Measurements from ENCODE around the gene ARPC1A.
"Not testable (repeated sequence)": the region's sequence is repeated elsewhere in the genome, so short reads cannot be mapped to it uniquely, and the experiment has no call there.

The ARPC1A gene

DNA sequence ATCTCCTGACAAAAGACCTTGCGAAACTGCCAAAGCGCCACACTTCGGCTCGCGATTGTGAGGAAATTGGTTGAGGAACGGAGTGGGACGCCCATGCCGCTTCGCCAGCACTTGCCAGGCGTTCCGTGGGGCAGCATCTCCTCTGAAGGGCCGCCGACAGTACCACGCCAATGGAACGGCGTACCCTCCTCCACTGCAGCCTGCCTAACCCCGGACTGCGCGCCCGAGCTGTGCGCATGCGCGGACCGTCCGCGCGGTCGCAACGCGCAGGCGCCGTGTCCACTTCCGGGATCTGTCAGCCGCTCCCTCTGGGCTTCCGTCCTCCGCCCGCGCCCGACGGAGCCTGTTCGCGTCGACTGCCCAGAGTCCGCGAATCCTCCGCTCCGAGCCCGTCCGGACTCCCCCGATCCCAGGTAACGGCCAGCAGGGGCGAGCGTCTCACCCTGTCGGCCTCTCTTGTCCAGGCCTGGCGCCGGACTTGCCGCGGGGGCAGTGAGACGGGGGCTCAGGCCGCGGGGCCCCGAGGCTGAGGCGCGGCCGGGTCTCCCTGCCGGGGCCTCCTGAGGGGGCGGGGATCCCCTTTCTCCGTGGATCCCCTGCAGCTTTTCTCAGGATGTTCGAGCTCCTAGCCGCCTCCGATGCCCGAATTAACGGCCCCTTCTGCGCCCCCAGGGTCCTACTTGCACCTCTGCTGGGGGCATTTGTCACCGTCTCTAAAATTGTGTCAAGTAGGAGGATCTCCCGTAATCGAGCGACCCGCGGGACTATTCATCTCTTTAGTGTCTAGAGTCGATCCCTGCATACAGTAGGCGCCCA lies at the start of gene ARPC1A:
ARPC1A (plus strand) TSS at position 307 of the 816 bp plus-strand sequence. CDS start 7,456 bp downstream, outside the sequence.
- peak; percentile 92 for DNase-seq

- DNase-seq, result no peak
These were observed 47.5 kb upstream of the ARPC1A start for GRCh38 chr7:99278180-99278579.

DNA sequence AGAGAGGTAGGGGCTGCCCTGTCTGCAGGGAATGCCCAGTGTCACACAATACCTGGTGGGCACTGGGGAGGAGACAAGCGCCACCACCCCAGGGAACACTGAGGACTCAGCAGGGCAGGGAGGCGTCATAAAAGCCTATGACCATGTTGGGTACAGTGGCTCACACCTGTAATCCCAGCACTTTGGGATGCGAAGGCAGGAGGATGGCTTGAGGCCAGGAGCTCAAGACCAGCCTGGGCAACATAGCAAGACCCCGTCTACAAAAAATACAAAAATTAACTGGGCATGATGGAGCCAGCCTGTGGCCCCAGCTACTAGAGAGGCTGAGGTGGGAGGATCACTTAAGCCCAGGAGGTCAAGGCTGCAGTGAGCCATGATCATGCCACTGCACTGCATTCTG lies 41.5 kb upstream of the ARPC1A start:
- DNase-seq, result not testable (repeated sequence)

- DNase-seq, result no peak
These were observed 37.7 kb upstream of the ARPC1A start for GRCh38 chr7:99287779-99288534.

DNA sequence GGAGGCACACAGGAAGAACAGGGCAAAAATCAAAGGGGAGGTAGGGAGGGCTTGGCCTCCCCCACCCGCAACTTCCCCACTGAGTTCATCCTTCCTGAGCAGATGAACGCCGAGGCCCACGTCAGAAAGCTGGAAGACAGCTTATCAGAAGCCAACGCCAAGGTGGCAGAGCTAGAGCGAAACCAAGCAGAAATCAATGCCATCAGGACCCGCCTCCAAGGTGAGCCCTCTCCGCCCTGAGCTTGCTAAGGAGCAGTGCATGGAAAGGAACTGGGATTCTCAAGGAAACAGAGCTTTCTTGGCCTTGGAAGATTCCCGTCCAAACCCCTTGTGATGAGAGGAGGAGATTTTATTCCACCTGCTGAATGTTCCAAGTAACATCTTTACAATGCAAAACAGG lies 36.5 kb upstream of the ARPC1A start:
- no peak for DNase-seq

DNA sequence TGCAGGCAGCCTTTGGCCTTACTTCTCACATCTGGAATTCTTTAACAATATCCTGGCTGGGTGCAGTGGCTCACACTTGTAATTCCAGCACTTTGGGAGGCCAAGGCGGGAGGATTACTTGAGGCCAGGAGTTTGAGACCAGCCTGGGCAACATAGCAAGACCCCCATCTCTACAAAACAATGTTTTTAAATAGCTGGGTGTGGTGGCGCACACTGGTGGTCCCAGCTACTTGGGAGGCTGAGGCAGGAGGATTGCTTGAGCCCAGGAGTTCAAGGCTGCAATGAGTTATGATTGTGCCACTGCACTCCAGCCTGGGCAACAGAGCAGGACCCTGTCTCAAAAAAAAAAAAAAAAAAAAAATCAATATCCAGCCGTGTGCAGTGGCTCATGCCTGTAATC lies 35.5 kb upstream of the ARPC1A start:
- not testable (repeated sequence) for DNase-seq

DNA sequence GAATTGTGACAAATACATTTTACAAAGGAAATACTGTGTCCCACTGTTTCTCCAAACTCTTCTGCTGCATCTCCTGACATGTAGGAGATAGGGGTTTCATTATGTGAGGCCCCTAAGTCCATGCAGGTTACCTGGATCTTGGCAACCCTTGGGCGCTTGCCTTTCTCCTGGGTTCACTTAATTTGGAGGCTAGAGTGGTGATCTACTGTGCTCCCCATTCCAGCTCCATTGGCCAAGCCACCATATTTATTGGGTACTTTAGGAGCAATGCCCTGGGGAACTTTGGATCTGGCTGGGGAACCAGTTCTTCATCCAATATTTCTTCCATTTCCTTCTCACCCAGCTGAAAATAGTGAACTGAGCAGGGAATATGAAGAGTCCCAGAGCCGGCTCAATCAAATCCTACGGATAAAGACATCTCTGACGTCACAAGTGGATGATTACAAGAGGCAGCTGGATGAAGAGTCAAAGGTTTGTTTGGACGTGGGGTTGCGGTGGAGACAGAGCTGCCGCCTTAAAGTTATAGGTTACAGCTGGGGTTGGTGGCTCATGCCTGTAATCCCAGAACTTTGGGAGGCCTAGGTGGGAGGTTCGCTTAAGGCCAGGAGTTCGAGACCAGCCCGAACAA lies 34.6 kb upstream of the ARPC1A start:
- no peak for DNase-seq

GRCh38 chr7:99292127-99292526 lies 33.6 kb upstream of the ARPC1A start:
- DNase-seq, result no peak

- DNase-seq, result no peak
These were observed 32.5 kb upstream of the ARPC1A start for GRCh38 chr7:99293167-99293566.

GRCh38 chr7:99293650-99294049 lies 32.0 kb upstream of the ARPC1A start:
- no peak for DNase-seq

DNA sequence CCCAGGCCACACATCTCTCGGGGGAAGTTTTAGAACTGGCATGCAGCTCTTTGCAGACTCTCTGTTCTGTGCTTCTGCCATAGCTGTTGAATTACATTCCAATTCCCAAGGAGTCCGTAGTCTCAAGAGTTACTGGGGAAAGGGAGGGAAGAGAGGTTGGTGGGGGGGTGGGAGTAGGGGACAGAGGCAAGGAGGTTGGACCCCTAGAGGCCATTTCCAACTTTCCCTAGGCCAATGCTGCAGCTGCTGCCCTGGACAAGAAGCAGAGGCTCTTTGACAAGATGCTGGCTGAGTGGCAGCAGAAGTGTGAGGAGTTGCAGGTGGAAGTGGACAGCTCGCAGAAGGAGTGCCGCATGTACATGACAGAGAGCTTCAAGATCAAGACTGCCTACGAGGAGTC lies 29.2 kb upstream of the ARPC1A start:
- DNase-seq, result no peak

GRCh38 chr7:99301496-99301895 lies 24.2 kb upstream of the ARPC1A start:
- no peak for DNase-seq

DNA sequence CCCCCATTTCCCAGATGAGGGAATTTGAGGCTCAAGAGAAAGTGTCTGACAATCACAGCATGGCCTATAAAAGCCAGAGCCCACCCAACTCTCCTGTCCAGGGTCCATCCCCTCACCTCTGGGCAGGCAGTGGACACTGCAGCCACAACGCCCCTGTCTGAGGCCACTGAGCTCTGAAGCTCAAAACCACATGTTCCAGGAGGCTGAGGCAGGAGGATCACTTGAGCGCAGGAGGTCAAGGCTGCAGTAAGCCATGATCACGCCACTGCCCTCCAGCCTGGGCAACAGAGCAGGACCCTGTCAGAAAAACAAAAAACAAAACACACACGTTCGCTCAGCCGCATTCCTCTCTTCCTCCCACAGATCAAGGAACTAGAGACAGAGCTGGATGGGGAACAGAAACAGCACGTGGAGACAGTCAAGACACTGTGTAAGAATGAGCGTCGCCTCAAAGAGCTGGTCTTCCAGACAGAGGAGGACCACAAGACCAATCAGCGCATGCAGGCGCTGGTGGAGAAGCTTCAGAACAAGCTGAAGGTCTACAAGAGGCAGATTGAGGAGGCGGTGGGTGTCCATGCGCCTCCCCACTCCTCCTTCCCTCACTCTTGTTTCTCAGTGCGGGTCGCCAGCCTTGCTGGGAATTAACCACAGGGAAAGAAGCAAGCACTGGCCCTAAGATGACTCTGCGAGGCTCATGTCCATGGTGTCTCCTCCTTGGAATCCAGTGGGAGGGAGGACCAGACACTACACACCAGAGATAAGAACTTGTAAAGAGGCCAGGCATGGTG lies 20.0 kb upstream of the ARPC1A start:
- no peak for DNase-seq

DNA sequence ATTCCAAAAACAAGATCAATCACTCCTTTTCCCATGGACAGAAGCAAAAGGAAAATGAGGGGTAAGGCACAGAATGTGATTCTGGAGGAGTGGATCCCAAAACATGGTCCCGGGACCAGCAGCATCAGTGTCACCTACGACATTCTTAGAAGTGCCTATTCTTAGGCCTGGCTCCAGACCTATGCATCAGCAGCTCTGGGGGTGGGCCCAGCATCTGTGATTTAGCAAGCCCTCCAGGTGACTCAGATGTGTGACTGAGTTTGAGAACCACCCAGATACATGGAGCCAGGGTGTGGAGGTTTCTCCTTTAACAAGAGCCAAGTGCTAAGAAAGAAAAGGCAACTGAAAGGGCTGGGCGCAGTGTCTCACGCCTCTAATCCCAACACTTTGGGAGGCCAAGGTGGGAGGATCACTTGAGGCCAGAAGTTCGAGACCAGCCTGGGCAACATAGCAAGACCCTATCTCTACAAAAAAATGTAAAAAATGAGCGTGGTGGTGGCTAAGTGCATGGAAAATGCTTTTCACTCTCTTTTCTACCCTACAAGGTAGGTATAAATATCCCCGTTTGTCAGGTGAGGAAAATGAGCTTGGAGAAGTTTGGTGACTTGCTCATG lies 17.1 kb upstream of the ARPC1A start:
- no peak for DNase-seq

GRCh38 chr7:99309111-99309510 lies 16.6 kb upstream of the ARPC1A start:
- DNase-seq, result no peak

- DNase-seq, result no peak
These were observed 15.7 kb upstream of the ARPC1A start for GRCh38 chr7:99310004-99310403.

DNA sequence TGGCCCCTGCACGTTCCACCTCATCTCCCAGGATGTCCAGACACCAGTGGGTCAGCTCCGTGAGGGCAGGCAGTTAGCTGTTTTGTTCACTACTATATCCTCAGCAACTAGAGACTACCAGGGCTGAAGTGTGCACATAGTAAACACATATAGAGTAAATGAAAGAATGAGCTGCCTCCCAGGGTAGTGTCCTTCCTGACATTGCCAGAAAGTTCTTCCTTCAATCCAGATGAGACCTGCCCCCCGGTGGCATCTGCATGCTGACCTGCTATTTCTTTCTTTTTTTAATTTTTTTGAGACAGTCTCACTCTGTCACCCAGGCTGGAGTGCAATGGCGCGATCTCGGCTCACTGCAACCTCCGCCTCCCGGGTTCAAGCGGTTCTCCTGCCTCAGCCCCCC lies 14.0 kb upstream of the ARPC1A start:
- no peak for DNase-seq

DNA sequence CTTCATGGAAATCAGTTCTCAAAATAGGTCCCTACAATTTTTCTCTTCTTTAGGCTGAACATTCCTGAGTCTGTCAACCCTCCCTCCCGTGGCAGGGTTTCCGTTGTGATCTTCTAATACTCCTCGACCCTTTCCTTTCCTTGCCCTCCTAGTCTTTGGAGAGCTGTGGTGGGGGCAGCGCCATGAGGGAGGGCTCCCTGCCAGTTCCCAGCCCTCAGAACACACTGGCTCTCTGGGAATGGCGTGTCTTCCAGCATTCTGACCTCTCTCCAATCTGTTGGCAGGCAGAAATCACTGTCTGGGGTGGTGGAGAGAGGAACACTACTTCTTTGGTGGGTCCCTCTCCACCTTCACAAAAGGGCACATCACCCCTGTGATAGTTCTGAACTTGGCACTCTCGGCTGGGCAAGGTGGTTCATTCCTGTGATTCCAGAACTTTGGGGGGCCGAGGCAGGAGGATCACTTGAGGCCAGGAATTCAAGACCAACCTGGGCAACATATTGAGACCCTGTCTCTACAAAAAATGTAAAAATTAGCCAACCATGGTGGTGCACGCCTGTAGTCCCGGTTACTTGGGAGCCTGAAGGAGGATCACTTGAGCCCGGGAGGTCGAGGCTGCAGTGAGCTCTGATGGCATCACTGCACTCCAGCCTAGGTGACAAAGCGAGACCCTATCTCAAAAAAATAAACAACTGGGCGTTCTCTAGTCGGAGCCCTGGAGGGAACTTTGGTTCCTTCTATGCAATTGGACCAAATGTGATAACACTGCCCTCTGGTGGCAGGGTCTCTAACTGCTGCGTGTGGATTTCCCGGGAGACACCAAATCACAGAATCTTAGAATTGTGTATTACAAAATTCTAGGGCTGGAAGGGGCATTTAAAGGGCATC lies 13.1 kb upstream of the ARPC1A start:
- DNase-seq, result peak; percentile 79

DNA sequence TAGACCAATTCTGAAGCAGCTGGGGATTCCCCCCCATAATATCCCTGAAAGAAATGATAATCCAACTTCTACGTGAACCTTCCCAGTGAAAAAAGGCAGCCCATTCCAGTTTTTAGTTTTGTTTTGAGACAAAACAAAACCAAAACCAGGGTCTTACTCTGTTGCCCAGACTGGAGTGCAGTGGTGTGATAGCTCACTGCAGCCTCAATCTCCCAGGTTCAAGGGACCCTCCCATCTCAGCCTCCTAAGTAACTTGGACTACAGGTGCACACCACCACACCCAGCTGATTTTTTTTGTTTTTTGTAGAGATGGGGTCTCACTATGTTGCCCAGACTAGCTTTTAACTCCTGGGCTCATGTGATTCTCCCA lies 12.5 kb upstream of the ARPC1A start:
- DNase-seq, result no peak

DNA sequence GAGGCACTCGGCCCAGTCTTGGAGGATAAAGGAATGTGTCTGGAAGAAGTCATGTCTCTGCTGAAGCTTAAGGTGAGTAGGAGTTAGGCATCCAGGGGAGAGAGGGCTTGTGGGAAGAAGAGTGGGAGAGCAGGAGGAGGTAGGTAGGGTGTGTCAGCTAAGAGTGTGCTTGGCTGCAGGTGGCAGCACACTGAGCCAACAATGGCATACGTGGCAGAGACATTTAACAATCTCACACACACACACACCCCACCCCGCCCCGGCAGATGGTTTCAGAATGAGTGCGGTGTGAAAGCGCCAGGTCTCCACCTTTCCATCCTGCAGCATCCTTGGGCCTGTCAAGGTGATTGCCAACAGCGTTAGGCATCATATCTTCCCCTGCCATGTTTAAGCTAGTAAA lies 11.2 kb upstream of the ARPC1A start:
- peak; percentile 15 for DNase-seq

DNA sequence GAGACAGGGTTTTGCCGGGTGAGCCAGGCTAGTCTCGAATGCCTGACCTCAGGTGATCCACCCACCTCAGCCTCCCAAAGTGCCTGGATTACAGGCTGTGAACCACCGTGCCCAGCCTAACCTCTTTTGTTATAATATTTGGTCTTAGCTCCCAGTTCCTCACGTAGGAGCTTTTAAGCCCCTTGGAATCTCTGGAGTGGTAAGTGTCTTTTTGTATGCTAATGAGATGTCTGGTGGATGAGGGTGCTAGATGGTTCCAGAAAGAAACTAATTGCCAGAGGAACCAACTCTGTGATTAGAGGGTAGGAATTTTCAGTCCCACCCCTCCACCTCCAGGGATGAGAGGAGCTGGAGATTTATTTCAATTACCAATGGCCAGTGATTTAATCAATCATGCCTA lies 5.3 kb upstream of the ARPC1A start:
- DNase-seq, result no peak

DNA sequence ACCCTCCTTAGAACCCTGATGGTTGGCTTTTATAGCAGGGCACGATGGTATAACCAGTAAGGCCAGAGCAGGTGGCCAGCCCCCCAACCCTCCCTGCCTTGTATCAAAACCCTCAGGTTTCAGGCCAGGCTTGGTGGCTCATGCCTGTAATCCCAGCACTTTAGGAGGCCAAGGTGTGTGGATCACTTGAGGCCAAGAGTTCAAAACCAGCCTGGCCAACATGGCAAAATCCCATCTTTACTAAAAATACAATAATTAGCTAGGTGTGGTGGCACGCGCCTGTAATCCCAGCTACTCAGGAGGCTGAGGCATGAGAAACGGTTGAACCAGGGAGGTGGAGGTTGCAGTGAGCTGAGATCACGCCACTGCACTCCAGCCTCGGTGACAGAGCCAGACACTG lies 3.0 kb upstream of the ARPC1A start:
- not testable (repeated sequence) for DNase-seq
